CMK (cell line): ENCODE measurements around the gene CEP55.
A peak's percentile ranks its signal among the peaks of the same experiment; 100 is the strongest.
"Not testable (repeated sequence)": the region's sequence is repeated elsewhere in the genome, so short reads cannot be mapped to it uniquely, and the experiment has no call there.

Source experiments
- DNase-seq: peaks from one replicate; pipeline ENCODE4 v3.0.0-alpha.2; 2010; ENCODE audit warnings: low read depth

The CEP55 gene

GRCh38 chr10:93513091-93513490 lies 16.7 kb downstream of the CEP55 start:
- no peak for DNase-seq

- DNase-seq = no peak
Measured at GRCh38 chr10:93514521-93514920, 18.1 kb downstream of the CEP55 start.

- no peak for DNase-seq
Measured at GRCh38 chr10:93515071-93516005, 18.9 kb downstream of the CEP55 start.

GRCh38 chr10:93516006-93516380 lies 19.6 kb downstream of the CEP55 start:
- no peak for DNase-seq

- no peak for DNase-seq
Measured at GRCh38 chr10:93518531-93518930, 22.1 kb downstream of the CEP55 start.

GRCh38 chr10:93535293-93535692 lies 38.9 kb downstream of the CEP55 start:
- DNase-seq = no peak

GRCh38 chr10:93540871-93541270 lies 44.5 kb downstream of the CEP55 start:
- not testable (repeated sequence) for DNase-seq

- no peak for DNase-seq
Measured at GRCh38 chr10:93541402-93542357, 45.3 kb downstream of the CEP55 start.

- DNase-seq = no peak
Measured at GRCh38 chr10:93542358-93542791, 46.0 kb downstream of the CEP55 start.

- not testable (repeated sequence) for DNase-seq
Measured at GRCh38 chr10:93546995-93547394, 50.6 kb downstream of the CEP55 start.

- DNase-seq = no peak
Measured at GRCh38 chr10:93547522-93547921, 51.1 kb downstream of the CEP55 start.

GRCh38 chr10:93548376-93549071 lies 52.1 kb downstream of the CEP55 start:
- DNase-seq = no peak

- DNase-seq = no peak
Measured at GRCh38 chr10:93550606-93551005, 54.2 kb downstream of the CEP55 start.

- no peak for DNase-seq
Measured at GRCh38 chr10:93552780-93553179, 56.4 kb downstream of the CEP55 start.

GRCh38 chr10:93553482-93554315 lies 57.3 kb downstream of the CEP55 start:
- DNase-seq = no peak

GRCh38 chr10:93554316-93554663 lies 57.9 kb downstream of the CEP55 start:
- DNase-seq = no peak

- peak; percentile 58 for DNase-seq
Measured at GRCh38 chr10:93554760-93555432, 58.5 kb downstream of the CEP55 start.

- no peak for DNase-seq
Measured at GRCh38 chr10:93559490-93559889, 63.1 kb downstream of the CEP55 start.

GRCh38 chr10:93560541-93560940 lies 64.1 kb downstream of the CEP55 start:
- DNase-seq = no peak

- no peak for DNase-seq
Measured at GRCh38 chr10:93565446-93565845, 69.0 kb downstream of the CEP55 start.
